ENCODE results near the gene CACTIN. TPM values are rescaled to one million over a fixed set of nuclear protein-coding genes. Genes with fewer than 3 reads are reported as not detected.

Gene CACTIN
- polyA plus RNA-seq, 1 of the 3 experiments (the other 2 are of a cell fraction) = 36.4 TPM

- TF ChIP-seq POLR2AphosphoS5 (IDR thresholded peaks at IDR 0.05; ENCODE audit: low read depth, low read length) = no peak
- no peaks in the 10 kb centered on the region for H3K27me3 ChIP-seq (ENCODE audit: insufficient read depth)
- H3K4me2 ChIP-seq = no peak overlapping the region
- H3K4me3 ChIP-seq (ENCODE audit: low read depth in 2 of 2, low read length in 1 of 2) = no peak overlapping the region
- H3F3A ChIP-seq (replicated peaks; ENCODE audit: insufficient read depth) = no peaks in the 10 kb centered on the region
- no peak overlapping the region for H3K27ac ChIP-seq (ENCODE audit: low read depth in 2 of 2, low read length in 1 of 2)
- no peak overlapping the region for H3K9ac ChIP-seq
- no peaks in the 10 kb centered on the region for H3K79me2 ChIP-seq (ENCODE audit: insufficient read depth)
- H2AFZ ChIP-seq (ENCODE audit: low read depth) = no peak overlapping the region
- 100% methylated on average over 1 of the region's 14 CpGs for WGBS (ENCODE audit: low lambda C conversion rate)
- no peak for DNase-seq
- peaks cover 6 to 21% of the 10 kb centered on the region in 2 experiments for H3K36me3 ChIP-seq (replicated peaks in 1 of 2; ENCODE audit: control insufficient read depth in 1 of 2, insufficient read depth in 2 of 2, low read length in 1 of 2)
- H3K9me2 ChIP-seq = no peaks in the 10 kb centered on the region
- peaks cover 0 to 6% of the 10 kb centered on the region in 2 experiments; a peak in 1 of 4 replicates for H3K4me1 ChIP-seq (ENCODE audit: control insufficient read depth in 1 of 2, insufficient read depth in 2 of 2, low read depth in 1 of 2, low read length in 1 of 2)
- ChIA-PET CTCF (interaction anchor here (0.7 to 1.5 kb wide), 3 partner anchors 14 to 48 kb away, joined by 3 to 4 read pairs (median 3); partner anchors contain the start of gene PIP5K1C), POLR2A (no interaction called here)
- H3K9me3 ChIP-seq = no peaks in the 10 kb centered on the region
- no peaks in the 10 kb centered on the region for H4K20me1 ChIP-seq (ENCODE audit: insufficient read depth)
These were observed 25.8 kb upstream of the CACTIN start for GRCh38 chr19:3652422-3652821.

GRCh38 chr19:3651684-3652083 is 25.1 kb upstream of the CACTIN start:
- POLR2A ChIA-PET = no interaction called here
- Histone ChIP-seq H3K4me2 (no peak overlapping the region), H4K20me1 (ENCODE audit: insufficient read depth) (no peaks in the 10 kb centered on the region), H3K4me3 (ENCODE audit: low read depth in 2 of 2, low read length in 1 of 2) (no peak overlapping the region), H3F3A (replicated peaks; ENCODE audit: insufficient read depth) (no peaks in the 10 kb centered on the region), H3K36me3 (replicated peaks in 1 of 2; ENCODE audit: control insufficient read depth in 1 of 2, insufficient read depth in 2 of 2, low read length in 1 of 2) (peaks cover 6 to 21% of the 10 kb centered on the region in 2 experiments), H3K27me3 (ENCODE audit: insufficient read depth) (no peaks in the 10 kb centered on the region), H3K79me2 (ENCODE audit: insufficient read depth) (no peaks in the 10 kb centered on the region), H3K27ac (ENCODE audit: low read depth in 2 of 2, low read length in 1 of 2) (no peak overlapping the region), H2AFZ (ENCODE audit: low read depth) (no peak overlapping the region), H3K9ac (no peak overlapping the region), H3K9me3 (no peaks in the 10 kb centered on the region), H3K9me2 (no peaks in the 10 kb centered on the region), H3K4me1 (ENCODE audit: control insufficient read depth in 1 of 2, insufficient read depth in 2 of 2, low read depth in 1 of 2, low read length in 1 of 2) (peaks cover 0 to 6% of the 10 kb centered on the region in 2 experiments; a peak in 1 of 4 replicates)
- CTCF ChIA-PET = no interaction called here
- DNase-seq = no peak
- WGBS (ENCODE audit: low lambda C conversion rate) = 100% methylated on average over 13 of the region's 33 CpGs
- TF ChIP-seq SMC3 (IDR thresholded peaks at IDR 0.05; ENCODE audit: low read depth, low read length) (no peak), GABPA (IDR thresholded peaks at IDR 0.05; ENCODE audit: low read depth) (no peak), IRF3 (IDR thresholded peaks at IDR 0.05; ENCODE audit: low read depth, low read length) (no peak), ZBTB33 (IDR thresholded peaks at IDR 0.05; ENCODE audit: borderline replicate concordance, low read depth) (no peak), RCOR1 (IDR thresholded peaks at IDR 0.05; ENCODE audit: low read length) (no peak), FOXM1 (IDR thresholded peaks at IDR 0.05; ENCODE audit: low read depth) (no peak), RXRA (IDR thresholded peaks at IDR 0.05; ENCODE audit: borderline replicate concordance, low read depth) (no peak), MEF2A (IDR thresholded peaks at IDR 0.05; ENCODE audit: borderline replicate concordance, low read depth) (no peak), EZH2phosphoT487 (IDR thresholded peaks at IDR 0.05; ENCODE audit: borderline replicate concordance, low read depth) (no peak)
